Measurements from ENCODE around the gene PRODH2.

DNA sequence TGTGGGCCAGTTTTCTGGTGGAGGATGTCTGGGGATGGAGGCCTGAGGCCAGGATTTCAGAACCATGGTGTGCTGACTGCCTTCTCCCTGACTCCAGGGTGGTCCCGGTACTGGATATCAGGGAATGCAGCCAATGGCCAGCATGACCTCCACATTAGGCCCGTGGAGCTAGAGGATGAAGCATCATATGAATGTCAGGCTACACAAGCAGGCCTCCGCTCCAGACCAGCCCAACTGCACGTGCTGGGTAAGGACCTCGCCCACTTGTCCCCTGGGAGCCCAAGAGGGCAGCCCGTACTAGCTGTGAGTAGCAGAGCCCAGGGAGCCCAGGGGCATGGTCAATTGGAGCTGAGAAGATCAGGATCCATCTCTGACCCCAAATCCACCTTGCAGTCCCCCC lies 45.7 kb upstream of the PRODH2 start:
- TF ChIP-seq, protein P1, sequence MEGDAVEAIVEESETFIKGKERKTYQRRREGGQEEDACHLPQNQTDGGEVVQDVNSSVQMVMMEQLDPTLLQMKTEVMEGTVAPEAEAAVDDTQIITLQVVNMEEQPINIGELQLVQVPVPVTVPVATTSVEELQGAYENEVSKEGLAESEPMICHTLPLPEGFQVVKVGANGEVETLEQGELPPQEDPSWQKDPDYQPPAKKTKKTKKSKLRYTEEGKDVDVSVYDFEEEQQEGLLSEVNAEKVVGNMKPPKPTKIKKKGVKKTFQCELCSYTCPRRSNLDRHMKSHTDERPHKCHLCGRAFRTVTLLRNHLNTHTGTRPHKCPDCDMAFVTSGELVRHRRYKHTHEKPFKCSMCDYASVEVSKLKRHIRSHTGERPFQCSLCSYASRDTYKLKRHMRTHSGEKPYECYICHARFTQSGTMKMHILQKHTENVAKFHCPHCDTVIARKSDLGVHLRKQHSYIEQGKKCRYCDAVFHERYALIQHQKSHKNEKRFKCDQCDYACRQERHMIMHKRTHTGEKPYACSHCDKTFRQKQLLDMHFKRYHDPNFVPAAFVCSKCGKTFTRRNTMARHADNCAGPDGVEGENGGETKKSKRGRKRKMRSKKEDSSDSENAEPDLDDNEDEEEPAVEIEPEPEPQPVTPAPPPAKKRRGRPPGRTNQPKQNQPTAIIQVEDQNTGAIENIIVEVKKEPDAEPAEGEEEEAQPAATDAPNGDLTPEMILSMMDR (IDR thresholded peaks at IDR 0.05): no peak
- no peak for TF ChIP-seq POLR2A (IDR thresholded peaks at IDR 0.05)

All from right lobe of liver (tissue), 4 donors.